Loucy (cell line): ENCODE measurements around the gene DERA.

Experiments
- H2AFZ ChIP-seq: fragments of 200-600 bp; sonication (generic); 2 replicates; pipeline ENCODE4 v1.6.0; 2016; ENCODE audit warnings: antibody characterized with exemption, mild to moderate bottlenecking, low read length, moderate library complexity
- H3F3A ChIP-seq: fragments of 200-600 bp; 2 replicates; pipeline ENCODE4 v1.6.0; 2016; ENCODE audit warnings: antibody characterized with exemption, low read depth, mild to moderate bottlenecking
- H3K27me3 ChIP-seq: fragments of 200-600 bp; sonication (generic); 2 replicates; pipeline ENCODE4 v1.6.1; 2014; ENCODE audit warnings: low read length, mild to moderate bottlenecking; ENCODE audit not compliant: insufficient read depth, poor library complexity, severe bottlenecking
- H3K36me3 ChIP-seq: fragments of 200-600 bp; sonication (generic); 2 replicates; pipeline ENCODE4 v1.6.1; 2016; ENCODE audit warnings: low read length; ENCODE audit not compliant: insufficient read depth
- H3K4me1 ChIP-seq: fragments of 200-600 bp; sonication (generic); 2 replicates; pipeline ENCODE4 v1.5.1; 2014; ENCODE audit warnings: low read length, mild to moderate bottlenecking; ENCODE audit not compliant: insufficient read depth, poor library complexity, severe bottlenecking
- H3K4me2 ChIP-seq: fragments of 200-600 bp; sonication (generic); 2 replicates; pipeline ENCODE4 v1.6.0; 2014; ENCODE audit warnings: antibody characterized with exemption, low read length, low read depth, mild to moderate bottlenecking; ENCODE audit not compliant: poor library complexity, severe bottlenecking
- H3K4me3 ChIP-seq: fragments of 200-600 bp; sonication (generic); 2 replicates; pipeline ENCODE4 v1.5.1; 2014; ENCODE audit warnings: low read length, mild to moderate bottlenecking, mixed read lengths; ENCODE audit not compliant: poor library complexity, severe bottlenecking
- H3K79me2 ChIP-seq: fragments of 200-600 bp; sonication (generic); 2 replicates; pipeline ENCODE4 v1.6.1; 2014; ENCODE audit warnings: low read length; ENCODE audit not compliant: insufficient read depth
- H3K9ac ChIP-seq: fragments of 200-600 bp; sonication (generic); 2 replicates; pipeline ENCODE4 v1.6.0; 2014; ENCODE audit warnings: mild to moderate bottlenecking, low read depth, low read length, moderate library complexity; ENCODE audit not compliant: poor library complexity, severe bottlenecking
- H3K9me2 ChIP-seq: fragments of 200-600 bp; sonication (generic); replicated peaks from 2 replicates; pipeline ENCODE4 v1.6.1; 2016; ENCODE audit warnings: low read depth, low read length, mixed read lengths
- H3K9me3 ChIP-seq: fragments of 200-600 bp; sonication (generic); 2 replicates; pipeline ENCODE4 v1.6.1; 2014; ENCODE audit warnings: mild to moderate bottlenecking, antibody characterized with exemption, low read length, low read depth; ENCODE audit not compliant: insufficient read depth
- H4K20me1 ChIP-seq: fragments of 200-600 bp; sonication (generic); 2 replicates; pipeline ENCODE4 v1.6.0; 2014; ENCODE audit warnings: antibody characterized with exemption, low read length, mild to moderate bottlenecking; ENCODE audit not compliant: insufficient read depth, poor library complexity, severe bottlenecking
- CTCF ChIP-seq: fragments of 200-600 bp; sonication (generic); conservative IDR thresholded peaks from 2 replicates; pipeline ENCODE4 v1.5.1; 2014; ENCODE audit warnings: mild to moderate bottlenecking, antibody characterized with exemption, low read length
- EZH2phosphoT487 ChIP-seq: fragments of 200-600 bp; IDR thresholded peaks from 2 replicates; pipeline ENCODE4 v1.6.1; 2018; ENCODE audit warnings: antibody characterized with exemption, mild to moderate bottlenecking, moderate library complexity, borderline replicate concordance

DERA gene

DNA sequence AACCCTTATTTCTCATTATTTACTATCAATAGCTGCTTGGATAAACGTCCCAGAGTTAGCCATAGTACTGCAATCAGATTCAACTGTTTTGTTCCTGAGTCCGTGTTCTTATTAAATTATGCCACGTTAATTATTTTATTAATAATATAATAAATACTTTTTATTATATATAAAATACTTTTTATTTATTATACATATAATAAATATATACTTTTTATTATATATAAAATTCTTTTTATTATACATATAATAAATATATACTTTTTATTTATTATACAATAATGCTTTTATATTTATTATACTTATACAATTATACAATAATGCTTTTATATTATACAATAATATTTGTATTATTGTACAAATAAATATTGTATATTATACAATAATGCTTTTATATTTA is 17.9 kb upstream of the DERA start:
- Histone ChIP-seq H3K9me3 (no peaks in the 10 kb centered on the region), H2AFZ (no peak overlapping the region), H3K4me1 (peaks cover 19% of the 10 kb centered on the region), H3K36me3 (peaks cover 69% of the 10 kb centered on the region; the same call in 1 of the 2 replicates), H3K4me3 (no peak overlapping the region), H3K27me3 (no peaks in the 10 kb centered on the region), H4K20me1 (peaks cover 17% of the 10 kb centered on the region), H3K9ac (no peak overlapping the region), H3K9me2 (no peaks in the 10 kb centered on the region), H3K79me2 (peaks cover 32% of the 10 kb centered on the region), H3F3A (no peaks in the 10 kb centered on the region), H3K4me2 (no peak overlapping the region)
- no peak for TF ChIP-seq EZH2phosphoT487
- TF ChIP-seq CTCF: no peak

DNA sequence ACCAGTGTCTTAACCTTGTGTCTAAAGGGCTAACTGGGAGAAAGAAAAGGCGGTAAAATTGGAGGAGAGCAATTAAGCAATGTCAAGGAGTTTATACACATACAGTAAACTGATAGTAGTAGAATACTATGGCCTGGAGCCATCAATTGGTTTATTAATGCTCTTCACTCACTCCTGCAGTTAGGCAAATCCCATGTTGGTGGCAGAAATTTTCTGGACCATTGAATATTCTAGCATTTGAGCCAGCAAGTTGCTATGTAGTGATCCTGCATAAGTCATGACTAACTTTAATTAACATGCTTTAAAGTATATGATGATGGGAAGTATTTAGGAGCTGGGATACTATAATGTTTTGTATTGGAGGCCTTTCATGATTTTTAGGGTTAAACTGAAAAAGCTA is 14.3 kb upstream of the DERA start:
- no peak overlapping the region for H3K4me3 ChIP-seq
- TF ChIP-seq EZH2phosphoT487 (no peak), CTCF (no peak)
- H3K79me2 ChIP-seq: peaks cover 6% of the 10 kb centered on the region; the same call in 1 of the 2 replicates
- H3K9me2 ChIP-seq: no peaks in the 10 kb centered on the region
- peaks cover 78% of the 10 kb centered on the region for H3K36me3 ChIP-seq
- H3K4me2 ChIP-seq: no peak overlapping the region
- H3K27me3 ChIP-seq: no peaks in the 10 kb centered on the region
- no peaks in the 10 kb centered on the region for H3K9me3 ChIP-seq
- no peaks in the 10 kb centered on the region for H3K4me1 ChIP-seq
- no peak overlapping the region for H2AFZ ChIP-seq
- H3F3A ChIP-seq: no peaks in the 10 kb centered on the region
- no peak overlapping the region for H3K9ac ChIP-seq
- H4K20me1 ChIP-seq: peaks cover 6% of the 10 kb centered on the region

DNA sequence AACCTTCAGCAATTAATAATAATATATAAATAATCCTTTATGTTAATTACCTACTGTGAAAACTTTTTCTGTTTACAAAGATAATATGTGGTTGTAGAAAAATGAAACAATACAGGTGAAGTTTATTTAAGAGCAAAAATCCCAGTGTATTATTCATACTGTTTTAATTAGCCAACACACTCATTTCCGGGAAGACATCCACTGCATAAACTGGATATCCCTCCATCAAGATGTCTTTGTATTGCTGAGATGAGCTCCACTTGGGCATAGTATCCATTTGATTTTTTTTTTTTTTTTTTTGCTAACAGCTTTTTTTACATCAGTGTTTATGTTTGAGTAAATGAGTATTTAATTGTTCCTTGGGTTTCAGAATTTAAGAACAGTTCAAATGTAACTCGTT is 13.7 kb upstream of the DERA start:
- H4K20me1 ChIP-seq: peaks cover 6% of the 10 kb centered on the region
- H3K9me3 ChIP-seq: no peaks in the 10 kb centered on the region
- no peak overlapping the region for H2AFZ ChIP-seq
- no peak overlapping the region for H3K4me2 ChIP-seq
- H3F3A ChIP-seq: no peaks in the 10 kb centered on the region
- no peaks in the 10 kb centered on the region for H3K9me2 ChIP-seq
- H3K79me2 ChIP-seq: peaks cover 6% of the 10 kb centered on the region; the same call in 1 of the 2 replicates
- TF ChIP-seq CTCF: no peak
- no peak for TF ChIP-seq EZH2phosphoT487
- no peaks in the 10 kb centered on the region for H3K4me1 ChIP-seq
- H3K36me3 ChIP-seq: peaks cover 80% of the 10 kb centered on the region
- no peak overlapping the region for H3K4me3 ChIP-seq
- H3K27me3 ChIP-seq: no peaks in the 10 kb centered on the region
- no peak overlapping the region for H3K9ac ChIP-seq
